Coronary artery (tissue), 2 donors: ENCODE measurements around the gene PVRIG.
"Not testable (repeated sequence)": the region's sequence is repeated elsewhere in the genome, so short reads cannot be mapped to it uniquely, and the experiment has no call there.

ENCODE experiments used
- DNase-seq: peaks from one replicate; pipeline ENCODE4 v3.0.0-alpha.2; 2017; ENCODE audit warnings: low spot score
- H3K27ac ChIP-seq, 2 donors: fragments of 200-600 bp; sonication (generic); one replicate each; pipeline ENCODE4 v1.5.1; 2016 to 2019
- H3K4me3 ChIP-seq: fragments of 200-600 bp; sonication (generic); 2 replicates; pipeline ENCODE4 v1.5.1; 2016; ENCODE audit warnings: mild to moderate bottlenecking, moderate library complexity
- TF ChIP-seq, protein P1 (sequence below): fragments of 200-600 bp; sonication (generic); IDR thresholded peaks from one replicate; pipeline ENCODE4 v1.5.1; 2019; ENCODE audit warnings: antibody characterized with exemption

PVRIG gene

DNA sequence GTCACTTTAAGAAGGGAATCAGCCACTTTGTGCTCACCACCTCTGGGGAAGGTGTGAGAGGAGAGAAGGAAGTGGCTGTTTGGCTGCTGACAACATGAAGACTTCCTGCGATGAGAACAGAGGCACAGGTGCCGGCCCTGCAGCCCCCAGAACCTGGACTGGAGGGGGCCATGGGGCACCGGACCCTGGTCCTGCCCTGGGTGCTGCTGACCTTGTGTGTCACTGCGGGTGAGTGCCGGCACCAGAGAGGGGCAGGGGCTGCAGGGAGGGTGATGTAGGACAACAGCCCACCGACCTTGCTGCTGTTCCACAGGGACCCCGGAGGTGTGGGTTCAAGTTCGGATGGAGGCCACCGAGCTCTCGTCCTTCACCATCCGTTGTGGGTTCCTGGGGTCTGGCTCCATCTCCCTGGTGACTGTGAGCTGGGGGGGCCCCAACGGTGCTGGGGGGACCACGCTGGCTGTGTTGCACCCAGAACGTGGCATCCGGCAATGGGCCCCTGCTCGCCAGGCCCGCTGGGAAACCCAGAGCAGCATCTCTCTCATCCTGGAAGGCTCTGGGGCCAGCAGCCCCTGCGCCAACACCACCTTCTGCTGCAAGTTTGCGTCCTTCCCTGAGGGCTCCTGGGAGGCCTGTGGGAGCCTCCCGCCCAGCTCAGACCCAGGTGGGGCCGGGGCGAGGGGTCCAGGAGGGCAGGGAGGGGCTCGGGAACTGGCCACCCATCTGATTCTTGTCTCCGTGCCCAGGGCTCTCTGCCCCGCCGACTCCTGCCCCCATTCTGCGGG is at the start of gene PVRIG:
TSS of gene PVRIG (plus strand) at position 149 of the 785 bp plus-strand sequence. CDS start at position 171, 22 bp downstream.
- not testable (repeated sequence) for DNase-seq, H3K4me3 ChIP-seq
- peak within 1 kb of the TSS in 1 of 2 donors; percentile 43 for H3K27ac ChIP-seq

- Histone ChIP-seq H3K27ac (no peak overlapping the region), H3K4me3 (no peak overlapping the region)
- no peak for DNase-seq
- TF ChIP-seq, protein P1, sequence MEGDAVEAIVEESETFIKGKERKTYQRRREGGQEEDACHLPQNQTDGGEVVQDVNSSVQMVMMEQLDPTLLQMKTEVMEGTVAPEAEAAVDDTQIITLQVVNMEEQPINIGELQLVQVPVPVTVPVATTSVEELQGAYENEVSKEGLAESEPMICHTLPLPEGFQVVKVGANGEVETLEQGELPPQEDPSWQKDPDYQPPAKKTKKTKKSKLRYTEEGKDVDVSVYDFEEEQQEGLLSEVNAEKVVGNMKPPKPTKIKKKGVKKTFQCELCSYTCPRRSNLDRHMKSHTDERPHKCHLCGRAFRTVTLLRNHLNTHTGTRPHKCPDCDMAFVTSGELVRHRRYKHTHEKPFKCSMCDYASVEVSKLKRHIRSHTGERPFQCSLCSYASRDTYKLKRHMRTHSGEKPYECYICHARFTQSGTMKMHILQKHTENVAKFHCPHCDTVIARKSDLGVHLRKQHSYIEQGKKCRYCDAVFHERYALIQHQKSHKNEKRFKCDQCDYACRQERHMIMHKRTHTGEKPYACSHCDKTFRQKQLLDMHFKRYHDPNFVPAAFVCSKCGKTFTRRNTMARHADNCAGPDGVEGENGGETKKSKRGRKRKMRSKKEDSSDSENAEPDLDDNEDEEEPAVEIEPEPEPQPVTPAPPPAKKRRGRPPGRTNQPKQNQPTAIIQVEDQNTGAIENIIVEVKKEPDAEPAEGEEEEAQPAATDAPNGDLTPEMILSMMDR = no peak
Observed at GRCh38 chr7:100170101-100170897, 49.5 kb upstream of the PVRIG start.

GRCh38 chr7:100171087-100171681 is 48.6 kb upstream of the PVRIG start:
- TF ChIP-seq, protein P1 = no peak
- H3K4me3 ChIP-seq = peak overlapping the region; percentile 72
- H3K27ac ChIP-seq = no peak overlapping the region
- DNase-seq = no peak

DNA sequence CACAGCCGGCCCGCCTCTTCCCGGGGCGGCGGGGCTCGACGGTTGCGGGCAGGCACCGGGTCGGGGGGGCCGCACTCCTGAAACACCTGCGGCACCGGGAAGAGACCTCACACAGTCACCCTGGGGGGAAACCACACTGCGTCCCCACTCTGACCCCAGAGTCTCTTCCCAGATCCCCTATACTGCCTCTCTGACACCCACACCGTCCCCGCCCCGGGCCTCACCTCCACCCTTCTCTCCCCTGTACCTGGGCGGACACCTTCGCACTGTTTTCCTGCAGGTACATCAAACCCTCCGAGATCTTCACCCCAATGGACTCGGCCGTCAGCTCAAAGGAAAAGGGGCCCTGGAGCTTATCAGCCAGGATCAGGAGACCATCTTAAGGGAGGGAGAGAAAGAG is 47.9 kb upstream of the PVRIG start:
- DNase-seq = no peak
- Histone ChIP-seq H3K4me3 (peak overlapping the region; percentile 72), H3K27ac (no peak overlapping the region)
- TF ChIP-seq, protein P1 = no peak

GRCh38 chr7:100173806-100174495 is 45.8 kb upstream of the PVRIG start:
- no peak overlapping the region for H3K27ac ChIP-seq
- TF ChIP-seq, protein P1 = no peak
- DNase-seq = no peak
- H3K4me3 ChIP-seq = no peak overlapping the region

- no peak for DNase-seq
- Histone ChIP-seq H3K4me3 (no peak overlapping the region), H3K27ac (no peak overlapping the region)
- TF ChIP-seq, protein P1 = no peak
Observed at GRCh38 chr7:100174582-100174981, 45.2 kb upstream of the PVRIG start.
